ENCODE data around the gene FBXO45. TPM values are rescaled to one million over a fixed set of nuclear protein-coding genes. Genes with fewer than 3 reads are reported as not detected.
"Not testable (repeated sequence)": the region's sequence is repeated elsewhere in the genome, so short reads cannot be mapped to it uniquely, and the experiment has no call there.

The FBXO45 gene
- total RNA-seq, 4 donors from 2014 or later: 6.6 to 19.9 (median 12.9) TPM

DNA sequence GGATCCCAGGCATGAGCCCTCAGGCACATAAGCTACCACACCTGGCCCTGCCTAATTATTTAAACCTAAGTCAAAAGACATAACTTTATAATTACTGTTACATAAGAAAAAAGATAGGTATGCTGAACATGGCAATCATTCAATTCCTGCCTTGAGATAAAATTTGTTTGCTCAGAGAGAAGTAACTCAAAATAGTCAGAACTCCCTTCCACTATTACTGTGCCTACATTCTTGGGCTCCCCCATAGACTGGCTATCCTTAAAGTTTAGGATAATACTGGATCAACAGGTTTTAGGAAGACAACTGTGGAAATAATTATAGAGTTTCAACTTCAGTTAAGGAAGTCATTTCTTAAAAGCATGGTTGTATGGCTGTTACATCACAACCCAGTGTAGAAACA lies 10.0 kb upstream of the FBXO45 start:
- intact Hi-C loops (cut with DNase I): no loop called here
- Histone ChIP-seq H3K36me3 (peaks cover 0 to 47% (median 0%) of the 10 kb centered on the region in 3 donors), H3K4me3 (no peak overlapping the region), H3K27me3 (no peaks in the 10 kb centered on the region), H3K4me1 (peaks cover 0 to 11% (median 0%) of the 10 kb centered on the region in 3 donors), H3K9me3 (no peaks in the 10 kb centered on the region), H3K27ac (no peak overlapping the region)
- no peak for DNase-seq
- TF ChIP-seq, protein P1, sequence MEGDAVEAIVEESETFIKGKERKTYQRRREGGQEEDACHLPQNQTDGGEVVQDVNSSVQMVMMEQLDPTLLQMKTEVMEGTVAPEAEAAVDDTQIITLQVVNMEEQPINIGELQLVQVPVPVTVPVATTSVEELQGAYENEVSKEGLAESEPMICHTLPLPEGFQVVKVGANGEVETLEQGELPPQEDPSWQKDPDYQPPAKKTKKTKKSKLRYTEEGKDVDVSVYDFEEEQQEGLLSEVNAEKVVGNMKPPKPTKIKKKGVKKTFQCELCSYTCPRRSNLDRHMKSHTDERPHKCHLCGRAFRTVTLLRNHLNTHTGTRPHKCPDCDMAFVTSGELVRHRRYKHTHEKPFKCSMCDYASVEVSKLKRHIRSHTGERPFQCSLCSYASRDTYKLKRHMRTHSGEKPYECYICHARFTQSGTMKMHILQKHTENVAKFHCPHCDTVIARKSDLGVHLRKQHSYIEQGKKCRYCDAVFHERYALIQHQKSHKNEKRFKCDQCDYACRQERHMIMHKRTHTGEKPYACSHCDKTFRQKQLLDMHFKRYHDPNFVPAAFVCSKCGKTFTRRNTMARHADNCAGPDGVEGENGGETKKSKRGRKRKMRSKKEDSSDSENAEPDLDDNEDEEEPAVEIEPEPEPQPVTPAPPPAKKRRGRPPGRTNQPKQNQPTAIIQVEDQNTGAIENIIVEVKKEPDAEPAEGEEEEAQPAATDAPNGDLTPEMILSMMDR (IDR thresholded peaks at IDR 0.05): no peak
- TF ChIP-seq POLR2A (IDR thresholded peaks at IDR 0.05): no peak

DNA sequence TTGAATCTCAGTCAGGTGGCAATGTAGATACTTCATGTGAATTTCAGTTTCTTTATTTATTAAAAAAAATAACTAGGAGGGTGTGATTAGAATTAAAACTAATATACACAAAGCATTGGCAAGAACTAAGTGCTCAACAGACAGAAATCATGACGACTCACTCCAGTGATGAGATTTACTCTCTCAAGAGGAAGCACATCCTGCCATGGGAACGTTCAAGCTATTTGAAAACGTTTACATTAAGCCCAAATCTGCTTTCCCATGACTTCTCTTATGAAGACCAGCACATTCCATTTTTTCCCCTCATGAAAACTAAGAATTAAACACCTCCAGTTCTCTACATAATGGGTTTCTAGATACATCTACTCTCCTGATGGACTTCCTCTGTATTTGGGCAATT lies 8.6 kb upstream of the FBXO45 start:
- no peak for DNase-seq
- WGBS, 2 donors: 24 to 47% methylated on average over 3 of the region's 3 CpGs
- intact Hi-C loops (cut with DNase I): no loop called here
- H3K36me3 ChIP-seq: peaks cover 0 to 36% (median 0%) of the 10 kb centered on the region in 3 donors
- no peak for TF ChIP-seq POLR2A (IDR thresholded peaks at IDR 0.05)
- TF ChIP-seq, protein P1 (IDR thresholded peaks at IDR 0.05): no peak
- H3K4me3 ChIP-seq: no peak overlapping the region
- H3K27me3 ChIP-seq: no peaks in the 10 kb centered on the region
- peaks cover 0 to 22% (median 0%) of the 10 kb centered on the region in 3 donors for H3K4me1 ChIP-seq
- H3K27ac ChIP-seq: no peak overlapping the region
- no peaks in the 10 kb centered on the region for H3K9me3 ChIP-seq

GRCh38 chr3:196563721-196564225 lies 4.7 kb upstream of the FBXO45 start:
- Histone ChIP-seq H3K36me3 (peaks cover 0 to 34% (median 0%) of the 10 kb centered on the region in 3 donors), H3K27me3 (no peaks in the 10 kb centered on the region), H3K4me3 (no peak overlapping the region), H3K9me3 (no peaks in the 10 kb centered on the region), H3K27ac (peak overlapping the region in 2 of 4 donors; percentile 48 to 67), H3K4me1 (peaks cover 0 to 45% (median 7%) of the 10 kb centered on the region in 3 donors)
- intact Hi-C loops (cut with DNase I): no loop called here
- no peak for DNase-seq
- 50 to 72% methylated on average over 9 of the region's 9 CpGs for WGBS, 2 donors
- TF ChIP-seq, protein P1 (IDR thresholded peaks at IDR 0.05): peak in 1 of 6 experiments; percentile 40
- TF ChIP-seq POLR2A (IDR thresholded peaks at IDR 0.05): no peak

DNA sequence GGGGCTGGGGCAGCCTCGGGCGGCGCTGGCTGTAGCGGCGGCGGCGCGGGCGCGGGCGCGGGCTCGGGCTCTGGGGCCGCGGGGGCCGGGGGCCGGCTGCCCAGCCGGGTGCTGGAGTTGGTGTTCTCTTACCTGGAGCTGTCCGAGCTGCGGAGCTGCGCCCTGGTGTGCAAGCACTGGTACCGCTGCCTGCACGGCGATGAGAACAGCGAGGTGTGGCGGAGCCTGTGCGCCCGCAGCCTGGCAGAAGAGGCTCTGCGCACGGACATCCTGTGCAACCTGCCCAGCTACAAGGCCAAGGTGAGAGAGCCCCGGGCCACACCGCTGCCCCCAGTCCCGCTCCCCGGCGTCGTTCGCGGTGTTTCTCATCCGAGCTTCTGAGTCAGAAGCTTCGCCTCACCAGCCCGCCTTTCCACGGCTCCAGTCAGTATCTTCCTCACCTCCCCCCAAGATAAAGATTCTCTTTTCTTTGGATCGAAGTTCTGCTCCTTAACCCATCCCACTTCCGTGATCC lies 600 bp downstream of the FBXO45 start:
- peaks cover 0 to 11% (median 0%) of the 10 kb centered on the region in 3 donors for H3K36me3 ChIP-seq
- peak overlapping the region; percentile 93 to 96 (median 94) for H3K27ac ChIP-seq
- TF ChIP-seq, protein P1 (IDR thresholded peaks at IDR 0.05): no peak
- no peak for TF ChIP-seq POLR2A (IDR thresholded peaks at IDR 0.05)
- DNase-seq: no peak
- WGBS, 2 donors: 0 to 1% methylated on average over 13 to 18 of the region's 44 CpGs
- peaks cover 8 to 56% (median 17%) of the 10 kb centered on the region in 3 donors for H3K4me1 ChIP-seq
- no peaks in the 10 kb centered on the region for H3K9me3 ChIP-seq
- peak overlapping the region; percentile 80 to 99 (median 88) for H3K4me3 ChIP-seq
- intact Hi-C loops (cut with DNase I): no loop called here
- H3K27me3 ChIP-seq: no peaks in the 10 kb centered on the region

DNA sequence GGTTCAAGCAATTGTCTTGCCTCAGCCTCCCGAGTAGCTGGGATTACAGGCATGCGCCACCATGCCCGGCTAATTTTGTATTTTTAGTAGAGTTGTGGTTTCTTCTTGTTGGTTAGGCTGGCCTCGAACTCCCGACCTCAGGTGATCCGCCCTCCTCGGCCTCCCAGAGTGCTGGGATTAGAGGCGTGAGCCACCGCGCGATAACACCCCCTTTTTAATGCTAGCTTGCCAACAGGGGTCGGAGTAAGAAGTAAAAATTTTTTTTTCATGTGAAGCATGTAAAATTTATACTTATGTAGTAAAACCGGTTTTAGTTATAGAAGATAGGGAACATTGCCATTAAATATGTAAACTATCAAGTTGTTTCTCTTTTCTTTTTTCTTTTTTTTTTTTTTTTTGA lies 1.9 kb downstream of the FBXO45 start:
- intact Hi-C loops (cut with DNase I); H3K4me3 ChIP-seq; H3K27me3 ChIP-seq; H3K9me3 ChIP-seq; DNase-seq; H3K27ac ChIP-seq: not testable (repeated sequence)
- H3K4me1 ChIP-seq: peaks cover 8 to 52% (median 17%) of the 10 kb centered on the region in 3 donors
- peaks cover 0 to 11% (median 0%) of the 10 kb centered on the region in 3 donors for H3K36me3 ChIP-seq
- WGBS, 2 donors: 75 to 85% methylated on average over 13 of the region's 13 CpGs
